ENCODE data around the gene CCDC3.
"Not testable (repeated sequence)": the region's sequence is repeated elsewhere in the genome, so short reads cannot be mapped to it uniquely, and the experiment has no call there.

Gene CCDC3

DNA sequence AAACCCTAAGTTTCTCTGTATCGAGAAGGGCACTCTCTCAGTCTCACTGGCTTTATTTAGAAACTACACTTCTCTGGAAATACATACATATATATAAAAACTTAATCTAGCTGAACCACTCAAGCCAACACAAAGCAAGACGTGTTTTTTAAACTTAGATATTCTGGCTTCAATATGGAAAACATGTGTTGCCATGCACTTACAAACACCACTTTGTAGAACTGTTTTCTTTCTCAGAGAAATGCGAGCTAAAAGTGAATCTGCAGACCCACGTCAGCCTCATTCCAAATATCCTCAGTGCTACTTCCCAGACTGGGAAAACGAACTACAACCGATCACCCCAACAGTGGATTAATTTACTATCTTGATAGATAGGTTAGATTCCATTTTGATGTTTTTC, 1.7 kb downstream of the CCDC3 start:
- DNase-seq: no peak

DNA sequence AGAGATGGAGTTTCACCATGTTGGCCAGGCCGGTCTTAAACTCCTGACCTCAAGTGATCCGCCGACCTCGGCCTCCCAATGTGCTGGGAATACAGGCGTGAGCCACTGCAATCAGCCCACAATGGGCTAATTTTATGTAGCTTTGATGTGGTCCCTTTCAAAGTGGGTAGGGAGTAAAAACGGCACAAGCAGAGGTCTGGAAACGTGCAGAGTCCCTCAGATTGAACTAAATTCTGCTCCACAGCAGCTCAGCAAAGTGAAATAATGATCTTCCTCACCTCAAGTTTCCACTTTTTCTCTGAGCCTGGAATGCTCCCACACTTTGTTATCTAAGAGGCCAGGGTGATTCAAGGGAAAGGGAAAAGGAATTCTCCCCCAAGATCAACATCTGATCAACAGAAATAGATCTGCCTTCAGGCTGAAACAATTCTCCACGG, 6.1 kb downstream of the CCDC3 start:
- DNase-seq: no peak

DNA sequence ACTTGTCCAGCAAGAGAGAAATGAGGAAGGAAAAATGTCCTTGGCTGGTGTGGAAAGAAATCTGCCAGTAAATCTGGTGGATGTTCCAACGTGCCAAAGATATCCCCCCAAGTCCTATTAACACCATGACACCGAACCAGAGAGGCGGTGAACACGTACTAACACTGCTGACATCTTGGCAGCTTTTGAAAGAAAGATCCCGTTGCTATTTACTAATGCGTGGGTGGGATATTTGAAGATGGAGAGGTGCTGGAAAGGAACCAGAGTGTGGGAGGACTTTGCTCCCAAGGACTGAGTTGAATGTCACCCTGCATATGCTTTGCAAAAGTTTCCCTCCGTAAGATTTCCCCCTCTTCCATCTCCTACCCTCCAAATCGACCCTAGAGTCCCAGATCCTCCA, 7.9 kb downstream of the CCDC3 start:
- DNase-seq: no peak

DNA sequence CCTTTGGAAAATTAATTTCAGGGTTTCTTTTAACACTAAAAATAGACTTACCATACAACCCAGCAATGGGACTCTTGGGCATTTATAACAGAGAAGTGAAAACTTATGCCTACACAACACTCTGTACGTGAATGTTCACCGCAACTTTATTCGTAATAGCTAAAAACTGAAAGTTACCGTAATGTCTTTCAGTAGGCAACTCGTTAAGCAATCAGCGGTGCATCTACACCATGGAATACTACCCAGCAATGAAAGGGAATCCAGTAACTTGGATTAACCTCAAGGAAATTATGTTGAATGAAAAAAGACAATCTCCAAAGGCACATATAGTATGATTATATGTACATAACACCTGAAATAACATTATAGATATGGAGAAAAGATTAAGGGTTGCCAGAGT, 16.2 kb downstream of the CCDC3 start:
- DNase-seq: no peak

DNA sequence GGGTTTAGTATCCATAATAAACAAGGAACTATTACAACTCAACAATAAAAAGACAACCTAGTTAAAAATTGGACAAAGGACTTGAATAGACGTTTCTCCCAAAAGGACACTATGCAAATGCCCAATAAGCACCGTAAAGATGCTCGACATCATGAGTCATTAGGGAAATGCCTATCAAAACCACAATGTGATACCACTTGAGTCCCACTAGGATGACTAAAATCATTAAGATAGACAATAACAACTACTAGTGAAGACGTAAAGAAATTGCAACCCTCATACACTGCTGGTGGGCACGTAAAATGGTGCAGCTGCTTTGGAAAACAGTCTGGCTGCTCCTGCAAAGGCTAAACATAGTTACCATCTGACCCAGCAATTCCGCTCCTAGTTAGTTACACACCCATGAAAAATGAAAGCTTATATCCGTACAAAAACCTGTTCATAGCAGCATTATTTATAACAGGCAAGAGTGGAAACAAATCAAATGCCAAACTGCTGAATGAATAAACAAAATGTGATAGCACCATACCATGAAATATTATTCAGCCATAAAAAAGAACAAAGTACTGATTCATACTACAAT, 17.3 kb downstream of the CCDC3 start:
- no peak for DNase-seq

DNA sequence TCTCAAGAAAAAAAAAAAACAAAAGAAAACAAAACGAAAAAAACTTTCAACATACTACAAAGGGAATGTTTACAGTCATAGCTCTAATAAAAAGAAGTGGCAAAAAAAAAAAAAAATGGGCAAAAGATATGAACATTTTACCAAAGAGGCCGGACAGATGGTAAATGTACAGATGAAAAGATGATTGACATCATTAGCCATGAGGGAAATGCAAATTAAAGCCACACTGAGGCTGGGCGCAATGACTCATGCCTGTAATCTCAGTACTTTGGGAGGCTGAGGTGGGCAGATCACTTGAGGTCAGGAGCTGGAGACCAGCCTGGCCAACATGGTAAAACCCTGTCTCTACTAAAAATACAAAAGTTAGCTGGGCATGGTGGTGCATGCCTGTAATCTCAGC, 17.9 kb downstream of the CCDC3 start:
- not testable (repeated sequence) for DNase-seq

DNA sequence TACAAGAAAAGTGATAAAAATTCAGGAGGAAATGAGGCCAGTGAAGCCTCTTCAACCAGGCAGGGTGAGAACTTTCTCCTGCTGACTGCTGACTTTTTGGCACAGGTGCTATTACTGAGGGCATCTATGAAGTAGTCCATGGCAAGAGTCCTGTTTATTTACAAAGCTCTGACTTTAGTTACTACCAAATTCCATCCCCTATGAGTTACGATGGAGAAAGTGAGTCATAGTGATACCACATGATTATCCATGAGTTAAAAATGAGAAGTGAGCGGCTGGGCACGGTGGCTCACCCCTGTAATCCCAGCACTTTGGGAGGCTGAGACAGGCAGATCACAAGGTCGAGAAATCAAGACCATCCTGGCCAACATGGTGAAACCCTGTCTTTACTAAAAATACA, 19.9 kb downstream of the CCDC3 start:
- DNase-seq: no peak

DNA sequence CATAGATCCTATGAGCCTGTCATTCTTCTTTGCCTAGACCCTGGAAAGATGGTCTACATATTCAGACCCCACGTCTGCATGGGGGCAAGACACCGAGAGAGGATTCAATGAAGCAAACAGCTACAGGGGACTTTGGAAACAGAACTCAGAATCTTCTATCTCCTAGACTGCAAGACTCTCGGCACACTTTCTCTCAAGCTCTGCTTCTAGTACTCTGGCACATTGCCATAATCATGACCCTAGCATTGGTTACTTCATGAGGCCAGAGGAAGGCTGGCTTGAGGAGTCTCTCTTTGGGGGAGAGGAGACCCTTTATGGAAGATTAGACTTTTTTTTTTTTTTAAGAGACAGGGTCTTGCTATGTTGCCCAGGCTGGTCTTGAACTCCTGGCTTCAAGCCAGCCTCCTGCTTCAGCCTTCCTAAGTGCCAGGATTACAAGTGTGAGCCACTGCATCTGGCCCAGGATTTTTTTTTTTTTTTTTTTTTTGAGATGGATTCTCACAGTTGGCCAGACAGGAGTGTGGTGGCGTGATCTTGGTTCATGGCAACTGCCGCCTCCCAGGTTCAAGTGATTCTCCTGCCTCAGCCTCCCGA, 20.7 kb downstream of the CCDC3 start:
- DNase-seq: no peak

DNA sequence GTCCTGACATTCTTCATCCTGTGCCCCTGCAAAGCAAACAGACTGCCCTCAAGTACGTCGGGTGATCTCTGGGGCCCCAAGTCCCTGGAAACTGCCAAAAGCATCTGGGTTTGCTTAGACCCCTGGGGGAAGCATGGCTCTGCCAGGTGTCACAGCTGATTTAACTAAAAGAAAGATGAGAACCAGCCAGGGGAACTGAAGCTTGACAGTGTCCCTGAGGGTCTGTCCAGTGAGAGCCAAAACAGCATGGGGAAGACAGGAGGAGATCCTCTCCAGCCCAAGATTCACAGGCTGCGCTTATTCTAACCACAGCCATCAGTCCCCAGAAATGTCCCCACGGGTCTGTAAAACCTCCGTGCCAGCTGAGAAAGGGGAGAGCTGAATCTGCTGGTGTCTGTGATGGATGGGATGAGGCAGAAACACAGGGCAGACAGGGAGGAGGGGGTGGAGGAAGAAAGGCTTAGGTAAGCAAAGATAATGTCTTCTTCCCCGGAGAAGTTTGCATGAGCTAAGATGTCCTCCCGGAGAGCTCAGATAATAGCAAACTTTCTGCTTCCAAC, 21.3 kb downstream of the CCDC3 start:
- no peak for DNase-seq

DNA sequence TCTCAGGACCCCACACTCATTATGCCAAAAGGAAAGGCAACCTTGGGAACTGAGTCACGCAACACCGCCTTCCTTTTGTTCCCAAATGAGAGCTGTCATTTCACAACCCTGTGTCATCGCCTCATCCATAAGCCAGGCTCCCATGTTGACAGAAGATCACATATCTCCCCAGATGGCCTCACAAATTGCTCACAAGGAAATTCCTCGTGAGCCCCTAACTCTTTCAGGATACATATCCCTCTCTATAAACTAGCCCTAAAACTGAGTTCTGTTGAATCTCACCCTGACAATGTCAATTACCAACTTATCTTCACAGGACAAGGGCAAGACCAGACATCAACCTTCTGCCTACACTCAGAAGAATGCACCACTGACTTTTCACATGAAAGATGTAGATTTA, 22.6 kb downstream of the CCDC3 start:
- no peak for DNase-seq

DNA sequence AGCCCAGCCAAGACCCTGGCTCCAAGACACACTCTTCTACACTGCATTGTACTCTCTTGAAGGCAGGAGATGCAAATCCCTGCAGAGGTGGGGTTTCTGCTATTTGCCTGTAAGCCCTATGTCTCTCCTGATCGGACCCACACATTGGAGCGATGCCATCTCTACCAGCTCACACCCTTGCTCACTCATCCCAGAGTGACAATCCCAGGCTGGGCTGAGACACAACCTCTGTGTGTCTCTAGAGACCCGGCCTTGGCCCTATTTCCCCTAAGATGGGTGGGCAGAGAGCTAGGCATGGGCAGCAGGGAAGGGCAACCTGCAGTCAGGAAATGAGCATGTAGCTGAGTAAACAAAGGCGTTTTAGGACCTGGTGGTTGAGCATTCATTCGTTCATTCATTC, 25.6 kb downstream of the CCDC3 start:
- DNase-seq: no peak

DNA sequence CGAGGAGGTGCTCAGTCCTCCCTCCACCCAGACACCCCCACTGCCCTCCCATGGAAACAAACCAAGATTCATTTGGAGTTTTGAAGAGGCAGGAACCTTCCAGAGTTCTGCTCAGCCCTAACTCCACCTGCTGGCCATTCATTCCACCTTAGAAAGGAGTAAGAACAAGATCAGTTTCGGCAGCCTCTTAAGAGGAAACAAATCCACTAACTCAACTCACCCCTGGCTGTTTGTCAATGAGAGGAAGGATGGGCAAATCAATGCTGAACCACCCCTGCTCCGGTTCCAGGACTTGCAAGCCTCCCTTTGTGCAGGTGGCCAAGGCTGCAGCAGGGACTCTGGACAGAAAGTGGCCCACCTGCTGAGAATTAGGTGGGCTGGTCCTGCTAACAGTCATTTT, 26.2 kb downstream of the CCDC3 start:
- DNase-seq: no peak

DNA sequence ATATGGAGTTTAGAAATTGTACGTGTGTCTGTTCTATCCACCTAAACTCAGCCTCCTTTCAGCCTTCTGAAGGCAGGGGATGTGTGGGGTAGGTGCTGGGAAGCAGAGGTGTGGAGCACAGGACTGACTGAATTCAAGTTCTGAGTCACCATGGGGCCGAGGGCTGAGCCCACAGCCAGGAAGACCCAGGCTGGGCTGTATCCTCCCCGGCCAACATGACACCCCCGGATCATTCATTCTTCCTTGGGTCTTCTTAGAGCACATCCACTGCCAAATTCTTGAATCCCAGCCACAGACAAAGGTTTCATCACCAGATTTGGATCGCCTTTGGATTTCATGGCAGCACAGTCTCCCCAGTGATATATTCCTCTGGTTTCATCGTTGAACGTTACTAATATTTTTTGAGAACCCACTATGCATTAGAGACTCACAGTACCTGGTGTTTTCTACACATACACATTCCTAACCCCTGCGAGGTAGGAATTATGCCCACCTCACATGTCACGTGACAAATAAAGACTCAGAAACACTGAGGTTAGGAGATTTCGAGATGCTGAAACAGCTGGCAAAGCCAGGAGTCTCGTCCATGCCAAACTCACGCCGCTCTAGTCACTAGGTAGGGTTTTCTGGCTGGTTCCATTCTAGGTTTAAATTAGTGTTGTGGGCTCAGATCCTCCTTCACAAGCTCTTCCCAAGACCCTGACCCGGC, 26.9 kb downstream of the CCDC3 start:
- no peak for DNase-seq

DNA sequence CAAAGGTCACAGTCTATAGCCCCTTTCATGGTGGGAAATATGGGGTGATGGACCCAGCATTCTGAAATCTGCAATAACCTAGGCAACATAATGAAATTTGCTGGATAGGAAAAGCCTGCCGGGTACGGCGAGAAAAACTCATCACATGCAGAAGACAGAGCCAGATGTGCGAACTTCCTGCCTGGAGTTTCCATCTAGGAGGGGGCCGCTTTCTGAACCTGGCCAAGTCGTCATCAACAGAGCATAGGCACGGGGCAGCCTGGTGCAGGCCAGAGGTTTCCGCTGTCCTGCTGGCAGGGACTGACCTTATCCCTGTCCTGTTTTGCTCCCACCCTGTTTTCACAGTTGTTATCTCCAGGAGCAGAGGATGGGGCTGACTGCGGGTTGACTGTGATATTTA, 27.4 kb downstream of the CCDC3 start:
- DNase-seq: no peak

DNA sequence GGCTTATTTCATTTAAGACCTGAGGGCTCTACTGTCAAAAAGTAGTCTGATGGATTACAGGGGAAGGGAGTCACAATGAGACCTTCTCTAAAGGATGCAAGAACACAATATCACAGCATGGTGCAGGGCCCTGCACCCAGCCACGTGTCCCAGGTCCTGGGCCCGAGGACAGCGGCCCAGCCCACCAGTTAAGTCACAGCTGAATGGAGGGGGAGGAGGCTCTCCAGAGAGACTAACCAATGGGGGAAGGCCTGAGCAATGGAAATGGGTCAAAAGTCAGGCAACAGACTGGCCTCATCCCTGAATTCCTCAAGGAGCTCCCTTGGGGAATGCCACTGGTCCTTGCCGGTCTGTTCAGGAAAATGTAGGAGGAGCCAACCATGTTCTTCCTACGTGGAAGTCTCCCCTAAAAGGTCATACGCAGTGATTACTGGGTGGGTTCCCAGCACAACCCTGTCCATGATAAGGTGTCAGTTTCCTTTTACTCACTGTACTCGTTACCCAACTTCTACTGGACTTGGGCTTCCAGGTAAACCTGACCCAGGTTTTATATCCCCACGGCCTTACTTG, 28.3 kb downstream of the CCDC3 start:
- no peak for DNase-seq

DNA sequence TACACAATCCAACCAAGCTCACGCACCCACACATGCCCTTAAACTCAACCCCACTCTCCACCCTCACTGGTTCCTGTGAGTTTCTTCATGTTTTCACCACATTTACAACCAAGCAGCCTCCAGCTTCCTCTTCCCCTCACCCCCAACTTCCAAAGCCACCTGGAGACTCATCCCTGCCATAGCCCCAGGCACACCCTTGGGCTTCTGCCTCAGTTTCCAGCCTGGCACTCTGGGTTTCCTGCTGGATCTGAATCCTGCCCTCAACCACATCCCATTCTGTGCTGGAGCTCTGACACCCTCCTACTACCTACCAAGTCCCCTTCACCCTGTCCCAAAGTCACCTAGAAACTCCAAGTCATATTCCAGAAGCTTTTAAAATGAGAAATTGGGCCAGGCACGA, 29.4 kb downstream of the CCDC3 start:
- no peak for DNase-seq

DNA sequence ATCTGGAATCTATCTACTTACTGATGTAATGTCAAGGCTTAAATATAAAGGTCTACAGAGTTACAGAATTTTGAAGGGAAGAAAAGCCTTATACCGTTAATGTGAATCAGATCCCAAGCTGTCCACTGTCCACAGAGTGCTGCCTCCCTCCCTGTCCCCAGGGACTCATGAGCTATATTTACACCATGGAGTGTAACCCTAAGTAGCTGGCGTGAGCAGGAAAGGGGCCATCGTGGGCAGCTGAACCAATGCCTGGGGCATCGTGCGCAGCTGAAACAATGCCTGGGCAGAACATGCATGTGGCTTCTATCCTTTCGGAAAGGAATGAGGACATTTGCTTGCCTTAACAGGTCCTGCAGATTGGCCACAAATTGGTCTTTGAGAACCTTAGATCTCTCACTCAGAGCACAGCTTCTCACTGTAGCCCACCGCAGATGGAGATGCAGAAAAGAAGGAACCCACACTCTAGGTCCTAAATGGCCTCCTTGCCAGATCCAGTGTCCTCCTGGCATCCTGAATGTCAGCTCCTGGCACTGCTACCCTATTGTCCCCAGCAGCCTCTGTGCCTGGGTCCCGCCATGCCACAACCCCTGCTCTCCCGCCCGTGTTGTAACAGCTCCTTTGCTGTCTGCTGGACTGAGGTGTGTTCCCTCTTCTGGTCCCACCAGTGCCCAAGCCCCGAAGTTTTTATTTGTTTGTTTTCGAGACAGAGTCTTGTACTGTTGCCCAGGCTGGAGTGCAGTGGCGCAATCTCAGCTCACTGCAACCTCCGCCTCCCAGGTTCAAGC, 30.3 kb downstream of the CCDC3 start:
- DNase-seq: no peak

DNA sequence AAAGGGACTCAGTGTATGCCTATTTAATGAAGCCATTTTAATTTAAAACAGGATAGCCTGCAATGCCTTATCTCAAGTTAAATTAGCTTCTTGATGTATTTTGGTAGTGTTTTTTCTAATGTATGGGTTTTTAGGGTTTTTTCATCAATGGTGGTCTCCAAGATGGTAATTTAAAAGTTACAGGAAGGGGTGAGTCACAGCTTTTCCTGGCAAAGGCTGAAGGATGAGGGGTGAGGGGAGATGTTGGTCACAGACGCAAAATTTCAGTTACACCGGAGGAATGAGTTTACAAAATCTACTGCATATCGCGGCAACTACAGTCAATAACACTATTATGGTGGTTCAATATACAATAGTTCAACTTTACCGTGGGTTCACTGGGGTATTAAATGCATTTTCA, 31.6 kb downstream of the CCDC3 start:
- no peak for DNase-seq

DNA sequence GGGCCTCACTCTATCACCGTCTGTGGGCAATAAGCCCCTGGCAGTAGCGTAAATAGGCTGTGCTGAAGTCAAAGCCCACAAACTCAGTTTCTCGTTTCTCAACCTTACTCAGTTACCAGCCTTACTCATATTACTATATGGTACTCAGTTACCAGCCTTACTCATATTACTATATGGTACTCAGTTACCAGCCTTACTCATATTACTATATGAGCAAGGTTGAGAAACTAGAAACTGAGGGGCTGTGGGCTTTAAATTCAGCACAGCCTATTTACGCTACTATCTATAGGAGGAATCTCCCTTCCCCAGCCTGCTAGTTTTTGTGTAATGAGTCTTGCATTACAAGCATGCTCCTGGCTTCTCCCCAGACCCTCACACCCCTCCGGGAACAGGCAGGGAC, 35.4 kb downstream of the CCDC3 start:
- no peak for DNase-seq

DNA sequence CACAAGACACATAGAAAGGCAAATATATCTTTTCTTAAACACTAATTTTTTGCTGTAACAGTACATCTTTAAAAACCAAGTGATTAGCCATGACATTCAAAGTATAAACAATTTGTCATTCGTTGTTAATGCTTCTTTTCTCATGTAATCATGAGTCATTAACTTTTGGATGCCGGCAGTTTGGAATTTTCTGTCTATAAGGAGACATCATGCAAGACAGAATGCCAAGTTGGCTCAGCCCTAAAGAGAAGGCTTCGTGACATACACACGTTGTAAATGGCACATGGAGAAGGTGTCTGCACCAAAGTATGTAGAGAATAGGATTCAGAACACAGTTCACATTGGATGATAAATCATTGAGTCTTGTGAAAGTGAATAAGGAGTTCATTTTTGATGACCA, 35.9 kb downstream of the CCDC3 start:
- DNase-seq: no peak

DNA sequence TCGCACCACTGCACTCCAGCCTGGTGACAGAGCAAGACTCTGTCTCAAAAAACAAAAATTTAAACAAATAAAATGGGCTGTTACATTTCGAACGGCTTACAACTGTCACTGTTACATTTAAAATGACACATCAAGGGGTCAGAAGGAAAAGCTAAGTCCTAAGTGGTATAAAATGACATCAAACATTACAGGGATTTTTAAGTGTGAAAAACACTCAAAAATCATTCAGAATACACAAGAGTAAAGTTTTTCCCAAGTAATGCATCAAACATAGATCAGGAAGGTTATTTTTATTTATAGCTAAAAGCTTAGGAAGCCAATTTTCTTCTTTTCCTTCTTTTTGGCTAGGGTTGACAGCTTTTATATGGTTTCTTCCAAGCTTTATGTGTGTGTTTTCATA, 39.0 kb downstream of the CCDC3 start:
- DNase-seq: no peak

DNA sequence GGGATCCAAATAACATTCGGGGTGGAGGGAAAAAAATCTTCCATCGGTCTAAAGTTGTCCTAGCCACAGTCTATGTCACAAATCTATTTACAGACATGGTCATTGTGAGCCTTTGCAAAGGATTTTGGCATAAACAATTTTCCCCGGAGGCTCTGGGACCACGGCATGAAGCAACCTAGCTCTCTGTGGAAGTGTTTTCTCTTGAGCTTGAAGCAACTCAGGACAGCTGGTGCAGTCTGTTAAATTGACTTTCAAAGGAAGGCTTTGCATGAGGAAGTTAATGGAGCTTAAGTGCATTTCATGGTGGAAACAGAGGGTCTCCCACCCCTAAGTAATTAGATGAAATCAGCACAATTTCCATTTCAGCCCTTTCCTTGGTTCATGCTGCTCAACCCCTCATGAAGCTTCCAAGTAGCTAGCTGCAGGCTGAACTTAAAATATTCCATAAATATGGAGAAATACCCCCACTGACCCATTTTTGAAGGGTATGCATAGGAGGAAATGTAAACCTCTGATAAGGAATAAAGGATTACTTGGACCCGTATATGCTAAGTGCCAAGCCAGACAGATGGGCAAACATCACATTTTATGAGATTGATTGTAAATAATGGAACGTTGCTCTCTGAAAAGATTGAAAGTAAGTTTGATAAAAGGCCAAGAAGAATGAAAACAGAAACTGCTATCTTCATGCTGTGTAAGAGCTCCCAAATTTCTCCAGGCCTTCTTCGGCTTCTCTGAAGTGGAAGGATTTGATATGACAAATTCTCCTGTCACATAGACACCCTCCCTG, 39.9 kb downstream of the CCDC3 start:
- DNase-seq: no peak

All from effector CD8-positive, alpha-beta T cell (primary cell).